ENCODE data around the gene GZF1. TPM values are rescaled to one million over a fixed set of nuclear protein-coding genes. Genes with fewer than 3 reads are reported as not detected.
A peak's percentile ranks its signal among the peaks of the same experiment; 100 is the strongest.

Gene GZF1
- polyA plus RNA-seq, 6 donors from 2014 or later: 2.3 to 3.5 (median 3.1) TPM; not detected in 1

DNA sequence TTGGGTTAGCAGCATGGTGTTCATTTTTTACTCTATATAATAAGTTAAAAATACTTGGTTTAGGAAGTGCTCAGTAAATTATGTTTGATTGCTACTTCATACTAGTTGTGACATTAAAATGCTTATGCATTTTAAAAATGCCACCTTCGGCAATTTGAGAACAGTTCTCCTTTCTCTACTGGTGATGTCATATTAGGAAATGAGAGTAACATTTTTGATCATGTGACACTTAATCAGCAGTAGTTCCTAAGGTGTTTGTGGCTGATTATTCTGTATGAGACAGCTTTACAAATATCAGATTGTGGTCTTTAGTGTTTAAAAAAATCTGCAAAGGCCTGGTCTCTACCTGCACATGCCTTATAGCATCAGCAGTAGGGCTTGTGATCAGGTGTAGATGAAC is 4.4 kb downstream of the GZF1 start:
- H3K4me3 Mint-ChIP-seq: peak overlapping the region in 3 of 8 donors; percentile 42 to 76 (median 71)
- H3K9me3 Mint-ChIP-seq: no peaks in the 10 kb centered on the region
- peak; percentile 47 for DNase-seq
- no peaks in the 10 kb centered on the region for H3K27me3 Mint-ChIP-seq
- H3K36me3 Mint-ChIP-seq: peaks cover 10 to 14% of the 10 kb centered on the region in 2 donors
- ATAC-seq (ENCODE audit: low read depth in 2 of 2): no peak
- H3K4me1 Mint-ChIP-seq: peaks cover 26 to 37% (median 36%) of the 10 kb centered on the region in 3 donors
- H3K27ac Mint-ChIP-seq: peak overlapping the region; percentile 78 to 95 (median 87)

GRCh38 chr20:23367770-23368169 is 5.8 kb downstream of the GZF1 start:
- Mint-ChIP-seq H3K4me1 (peaks cover 26 to 33% (median 32%) of the 10 kb centered on the region in 3 donors), H3K27me3 (no peaks in the 10 kb centered on the region), H3K9me3 (no peaks in the 10 kb centered on the region), H3K4me3 (no peak overlapping the region), H3K27ac (no peak overlapping the region), H3K36me3 (peaks cover 10 to 14% of the 10 kb centered on the region in 2 donors)
- DNase-seq (no peak), ATAC-seq (ENCODE audit: low read depth in 2 of 2) (no peak)

GRCh38 chr20:23368316-23369071 is 6.5 kb downstream of the GZF1 start:
- H3K36me3 Mint-ChIP-seq: peaks cover 10 to 14% of the 10 kb centered on the region in 2 donors
- DNase-seq (no peak), ATAC-seq (ENCODE audit: low read depth in 2 of 2) (no peak)
- peaks cover 19 to 26% (median 25%) of the 10 kb centered on the region in 3 donors for H3K4me1 Mint-ChIP-seq
- H3K9me3 Mint-ChIP-seq: no peaks in the 10 kb centered on the region
- H3K27ac Mint-ChIP-seq: no peak overlapping the region
- no peaks in the 10 kb centered on the region for H3K27me3 Mint-ChIP-seq
- no peak overlapping the region for H3K4me3 Mint-ChIP-seq

DNA sequence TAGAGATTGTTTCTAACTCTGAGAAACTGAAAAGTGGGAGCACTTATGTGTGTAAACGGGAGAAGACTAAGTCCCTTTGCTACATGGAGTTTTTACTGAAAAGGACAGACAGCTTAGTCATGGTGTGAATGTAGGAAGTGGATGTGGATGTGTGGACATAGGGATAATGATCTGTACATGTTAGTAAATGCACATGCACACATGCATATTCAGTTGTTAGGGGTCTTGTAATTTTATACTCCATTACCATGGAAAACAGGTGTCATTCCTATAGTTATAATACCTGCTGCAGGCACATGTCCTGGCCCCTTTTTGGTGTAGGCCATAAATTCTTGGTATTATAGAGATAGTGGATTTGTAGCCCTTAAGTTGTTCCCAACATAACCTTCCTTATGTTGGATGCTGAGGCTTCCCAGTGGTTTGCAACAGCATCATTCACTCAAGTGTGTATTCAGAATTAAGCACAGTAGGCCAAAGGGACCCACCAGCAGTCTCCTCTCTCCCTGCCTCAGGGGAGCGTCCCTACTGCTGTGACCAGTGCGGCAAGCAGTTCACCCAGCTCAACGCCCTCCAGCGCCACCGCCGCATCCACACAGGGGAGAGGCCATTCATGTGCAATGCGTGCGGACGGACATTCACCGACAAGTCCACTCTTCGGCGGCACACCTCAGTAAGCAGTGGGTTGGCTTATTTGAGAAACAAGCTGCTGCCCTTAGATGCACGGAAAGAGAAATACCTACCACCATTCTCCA is 7.3 kb downstream of the GZF1 start:
- peaks cover 19 to 24% (median 22%) of the 10 kb centered on the region in 3 donors for H3K4me1 Mint-ChIP-seq
- DNase-seq: no peak
- peak overlapping the region in 1 of 8 donors; percentile 50 for H3K4me3 Mint-ChIP-seq
- H3K9me3 Mint-ChIP-seq: no peaks in the 10 kb centered on the region
- H3K36me3 Mint-ChIP-seq: peaks cover 9 to 14% of the 10 kb centered on the region in 2 donors
- H3K27ac Mint-ChIP-seq: peak overlapping the region in 3 of 6 donors; percentile 37 to 66 (median 43)
- ATAC-seq (ENCODE audit: low read depth in 2 of 2): no peak
- H3K27me3 Mint-ChIP-seq: no peaks in the 10 kb centered on the region

DNA sequence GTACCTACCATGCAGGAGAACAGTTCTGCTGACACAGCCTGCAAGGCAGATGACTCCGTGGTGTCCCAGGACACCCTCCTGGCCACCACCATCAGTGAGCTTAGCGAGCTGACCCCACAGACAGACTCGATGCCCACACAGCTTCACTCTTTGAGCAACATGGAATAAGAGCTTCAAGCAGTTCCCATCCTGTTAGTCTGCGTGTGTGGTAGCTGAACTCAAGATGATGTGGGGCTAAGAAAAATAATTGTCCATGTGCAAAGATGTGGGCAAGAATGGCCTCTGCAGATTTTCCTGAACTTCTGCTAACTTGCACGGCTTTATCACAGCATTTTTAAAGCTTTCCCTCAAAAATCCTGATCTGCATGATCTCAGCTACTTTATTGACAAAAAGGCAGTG is 8.3 kb downstream of the GZF1 start:
- no peak for DNase-seq
- no peak for ATAC-seq (ENCODE audit: low read depth in 2 of 2)
- Mint-ChIP-seq H3K36me3 (peaks cover under 1 to 5% of the 10 kb centered on the region in 2 donors), H3K4me1 (peaks cover 9 to 14% (median 12%) of the 10 kb centered on the region in 3 donors), H3K4me3 (no peak overlapping the region), H3K27me3 (no peaks in the 10 kb centered on the region), H3K9me3 (no peaks in the 10 kb centered on the region), H3K27ac (peak overlapping the region in 1 of 6 donors; percentile 19)

DNA sequence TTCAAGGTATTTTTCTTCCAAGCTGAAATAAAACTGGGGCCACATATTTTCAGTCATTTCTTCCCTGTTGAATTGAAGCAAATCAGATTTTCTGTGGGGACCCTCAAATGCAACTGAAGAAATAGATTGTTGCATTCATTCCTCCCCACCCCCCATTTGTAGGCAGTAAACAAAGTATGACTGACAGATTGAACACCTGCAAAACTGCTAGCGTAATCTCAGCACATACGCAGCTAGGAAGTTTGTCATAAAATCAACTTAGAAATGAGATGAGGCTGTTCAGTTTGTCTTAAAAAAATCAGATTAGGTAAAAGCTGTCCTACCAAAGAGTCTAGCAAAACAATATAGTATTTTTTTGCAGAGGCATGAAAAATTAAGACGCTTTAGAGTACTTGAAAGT is 8.9 kb downstream of the GZF1 start:
- ATAC-seq (ENCODE audit: low read depth in 2 of 2): no peak
- peaks cover 6 to 10% of the 10 kb centered on the region in 2 donors for H3K36me3 Mint-ChIP-seq
- no peaks in the 10 kb centered on the region for H3K27me3 Mint-ChIP-seq
- H3K4me1 Mint-ChIP-seq: peaks cover 8 to 12% (median 11%) of the 10 kb centered on the region in 3 donors
- DNase-seq: no peak
- H3K9me3 Mint-ChIP-seq: no peaks in the 10 kb centered on the region
- no peak overlapping the region for H3K4me3 Mint-ChIP-seq
- peak overlapping the region in 1 of 6 donors; percentile 44 for H3K27ac Mint-ChIP-seq

DNA sequence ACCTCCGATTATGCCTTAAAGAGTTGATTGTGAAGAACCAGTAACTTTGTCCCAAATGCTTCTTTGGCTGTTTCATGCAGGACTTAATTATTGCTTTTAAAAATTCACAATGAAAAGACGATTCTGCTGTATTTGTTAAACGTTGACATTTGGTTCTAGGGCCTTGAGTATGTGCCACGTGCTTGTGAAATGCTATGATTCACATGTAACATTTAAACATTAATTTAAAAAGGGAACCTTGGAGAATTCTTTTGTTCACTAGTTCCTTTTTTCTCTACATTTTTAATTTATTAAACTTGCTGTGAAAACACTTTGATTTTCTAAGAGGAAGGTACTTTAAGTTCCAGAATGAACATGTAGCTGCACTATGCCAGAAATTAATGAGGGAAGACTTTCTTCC is 9.5 kb downstream of the GZF1 start:
- ATAC-seq (ENCODE audit: low read depth in 2 of 2) (no peak), DNase-seq (no peak)
- peak overlapping the region in 1 of 6 donors; percentile 61 for H3K27ac Mint-ChIP-seq
- peaks cover 2 to 6% (median 5%) of the 10 kb centered on the region in 3 donors for H3K4me1 Mint-ChIP-seq
- H3K4me3 Mint-ChIP-seq: no peak overlapping the region
- no peaks in the 10 kb centered on the region for H3K9me3 Mint-ChIP-seq
- H3K36me3 Mint-ChIP-seq: peaks cover 10 to 15% of the 10 kb centered on the region in 2 donors
- H3K27me3 Mint-ChIP-seq: no peaks in the 10 kb centered on the region

- no peak for DNase-seq
- Mint-ChIP-seq H3K36me3 (peaks cover 10 to 22% of the 10 kb centered on the region in 2 donors), H3K27ac (no peak overlapping the region), H3K4me3 (no peak overlapping the region), H3K4me1 (no peaks in the 10 kb centered on the region), H3K9me3 (no peaks in the 10 kb centered on the region), H3K27me3 (no peaks in the 10 kb centered on the region)
- ATAC-seq (ENCODE audit: low read depth in 2 of 2): no peak
These were observed 12.5 kb downstream of the GZF1 start for GRCh38 chr20:23374441-23374840.

GRCh38 chr20:23375827-23376226 is 13.8 kb downstream of the GZF1 start:
- no peaks in the 10 kb centered on the region for H3K4me1 Mint-ChIP-seq
- H3K27ac Mint-ChIP-seq: peak overlapping the region in 1 of 6 donors; percentile 25
- no peaks in the 10 kb centered on the region for H3K9me3 Mint-ChIP-seq
- H3K27me3 Mint-ChIP-seq: no peaks in the 10 kb centered on the region
- no peak for DNase-seq
- no peak overlapping the region for H3K4me3 Mint-ChIP-seq
- peaks cover 10 to 17% of the 10 kb centered on the region in 2 donors for H3K36me3 Mint-ChIP-seq
- ATAC-seq (ENCODE audit: low read depth in 2 of 2): no peak

DNA sequence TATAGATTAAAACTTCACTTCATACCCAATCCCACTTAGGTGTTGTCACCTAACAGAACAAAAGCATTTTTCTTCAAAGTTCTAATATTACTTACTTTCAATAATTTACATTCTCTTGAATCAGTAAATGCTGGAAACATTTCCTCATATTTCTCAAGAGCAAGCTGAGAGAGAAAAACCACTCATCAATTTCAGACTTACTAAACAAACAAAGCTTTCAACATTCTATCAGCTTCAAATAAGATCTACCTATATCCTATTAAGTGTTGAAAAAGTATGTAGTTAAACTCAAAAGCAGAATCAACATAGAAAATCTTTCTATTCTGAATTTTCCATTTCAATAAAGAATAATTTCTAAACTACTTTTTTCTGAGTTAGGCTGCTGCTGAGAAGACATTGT is 17.8 kb downstream of the GZF1 start:
- peaks cover 2 to 8% (median 4%) of the 10 kb centered on the region in 3 donors for H3K4me1 Mint-ChIP-seq
- no peaks in the 10 kb centered on the region for H3K27me3 Mint-ChIP-seq
- ATAC-seq (ENCODE audit: low read depth in 2 of 2) (no peak), DNase-seq (no peak)
- H3K4me3 Mint-ChIP-seq: no peak overlapping the region
- peaks cover 0 to 4% (median 0%) of the 10 kb centered on the region in 7 donors for H3K9me3 Mint-ChIP-seq
- no peak overlapping the region for H3K27ac Mint-ChIP-seq
- peaks cover 24 to 40% of the 10 kb centered on the region in 2 donors for H3K36me3 Mint-ChIP-seq

DNA sequence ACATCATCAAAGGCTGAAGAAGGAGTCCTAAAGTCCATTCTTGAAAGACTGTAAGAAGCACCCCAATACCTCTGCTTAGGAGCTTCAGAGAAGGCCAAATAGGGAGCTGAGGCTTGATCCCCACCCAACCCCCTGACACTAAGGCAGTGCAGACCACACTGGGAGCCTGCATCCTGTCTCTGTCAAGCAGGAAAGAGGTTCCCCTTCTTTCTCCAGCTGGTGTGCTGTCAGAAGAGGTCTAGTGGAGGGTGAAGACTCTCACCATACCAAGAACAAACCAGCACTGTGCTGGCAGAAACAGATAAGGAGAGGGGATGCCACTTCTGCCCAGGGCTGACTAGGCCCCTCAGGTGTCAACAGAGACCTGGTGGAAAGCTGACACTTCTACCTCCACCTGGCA is 19.9 kb downstream of the GZF1 start:
- H3K4me1 Mint-ChIP-seq: peaks cover 2 to 11% (median 8%) of the 10 kb centered on the region in 3 donors
- H3K27ac Mint-ChIP-seq: peak overlapping the region in 2 of 6 donors; percentile 19 to 37
- peaks cover 17 to 43% of the 10 kb centered on the region in 2 donors for H3K36me3 Mint-ChIP-seq
- H3K4me3 Mint-ChIP-seq: no peak overlapping the region
- H3K27me3 Mint-ChIP-seq: no peaks in the 10 kb centered on the region
- ATAC-seq (ENCODE audit: low read depth in 2 of 2) (no peak), DNase-seq (no peak)
- peaks cover 0 to 4% (median 0%) of the 10 kb centered on the region in 7 donors for H3K9me3 Mint-ChIP-seq

DNA sequence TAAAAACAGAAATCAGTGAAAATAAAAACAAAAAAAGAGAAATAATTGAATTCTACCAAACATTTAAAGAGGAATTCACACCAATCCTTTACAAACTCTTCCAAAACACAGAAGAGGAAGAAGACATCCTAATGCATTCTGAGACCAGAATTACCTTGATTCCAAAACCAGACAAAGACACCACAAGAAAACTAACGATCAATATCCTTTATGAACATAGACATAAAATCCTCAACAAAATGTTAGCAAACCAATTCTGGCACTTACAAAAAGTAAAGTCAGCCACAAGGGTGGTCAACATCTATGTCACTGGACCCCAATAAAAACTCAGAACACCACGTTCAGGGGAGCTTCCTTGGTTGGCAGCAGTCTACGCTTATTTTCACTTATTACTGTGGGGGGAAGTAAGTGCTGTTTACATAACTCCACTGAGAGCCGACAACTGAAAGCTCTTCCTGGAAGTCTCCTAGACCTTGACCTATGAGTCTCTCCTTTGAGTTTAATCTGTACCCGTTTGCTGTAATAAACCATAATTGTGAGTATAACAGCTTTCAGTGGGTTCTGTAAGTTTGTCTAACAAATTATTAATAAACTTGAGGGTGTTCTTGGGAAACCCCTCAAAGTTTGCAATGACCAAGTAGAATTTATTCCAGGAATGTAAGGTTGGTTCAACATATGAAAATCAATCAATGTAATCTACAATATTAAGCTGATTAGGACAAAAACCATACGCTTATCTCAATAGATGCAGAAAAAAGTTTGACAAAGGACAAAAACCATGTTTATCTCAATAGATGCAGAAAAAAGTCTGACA is 24.5 kb downstream of the GZF1 start:
- H3K36me3 Mint-ChIP-seq: peaks cover 22 to 48% of the 10 kb centered on the region in 2 donors

GRCh38 chr20:23387118-23387443 is 25.1 kb downstream of the GZF1 start:
- no peak overlapping the region for H3K27ac Mint-ChIP-seq

More for the DNA sequence above, 24.5 kb downstream of the GZF1 start:
- no peak for ATAC-seq (ENCODE audit: low read depth in 2 of 2)
- no peak overlapping the region for H3K27ac Mint-ChIP-seq
- H3K4me1 Mint-ChIP-seq: peaks cover 2 to 15% (median 8%) of the 10 kb centered on the region in 3 donors
- no peak overlapping the region for H3K4me3 Mint-ChIP-seq
- no peaks in the 10 kb centered on the region for H3K27me3 Mint-ChIP-seq
- H3K9me3 Mint-ChIP-seq: peaks cover 0 to 4% (median 0%) of the 10 kb centered on the region in 7 donors
- no peak for DNase-seq

More at GRCh38 chr20:23387118-23387443, 25.1 kb downstream of the GZF1 start:
- no peak overlapping the region for H3K4me3 Mint-ChIP-seq
- peaks cover 0 to 4% (median 0%) of the 10 kb centered on the region in 7 donors for H3K9me3 Mint-ChIP-seq
- H3K36me3 Mint-ChIP-seq: peaks cover 21 to 47% of the 10 kb centered on the region in 2 donors
- no peaks in the 10 kb centered on the region for H3K27me3 Mint-ChIP-seq
- H3K4me1 Mint-ChIP-seq: peaks cover 6 to 15% (median 7%) of the 10 kb centered on the region in 3 donors
- ATAC-seq (ENCODE audit: low read depth in 2 of 2) (no peak), DNase-seq (no peak)
